Stimulated activated CD4-positive, alpha-beta T cell treated with anti-CD3 and anti-CD28 coated beads, Interleukin-12 subunit alpha, Interleukin-12 subunit beta, amount 100 ng/mL, for 24 hours (primary cell): ENCODE data around the gene OPA3.

ENCODE experiments used
- DNase-seq, 2 experiments: peaks; one replicate each; pipeline ENCODE4 v3.0.0-alpha.2; 2020; ENCODE audit warnings: low read depth in 2 of 2

OPA3 gene

GRCh38 chr19:45567609-45568008 lies 17.0 kb downstream of the OPA3 start:
- no peak for DNase-seq

- no peak for DNase-seq
These were observed 20.3 kb downstream of the OPA3 start for GRCh38 chr19:45564131-45564780.

- DNase-seq, result no peak
These were observed 23.9 kb downstream of the OPA3 start for GRCh38 chr19:45560686-45561085.

- no peak for DNase-seq
These were observed 24.6 kb downstream of the OPA3 start for GRCh38 chr19:45560038-45560437.

- peak; percentile 5 to 49 for DNase-seq
These were observed 26.2 kb downstream of the OPA3 start for GRCh38 chr19:45558399-45558878.

GRCh38 chr19:45556835-45557234 lies 27.8 kb downstream of the OPA3 start:
- DNase-seq, result no peak

GRCh38 chr19:45554481-45554880 lies 30.1 kb downstream of the OPA3 start:
- no peak for DNase-seq

- no peak for DNase-seq
These were observed 31.1 kb downstream of the OPA3 start for GRCh38 chr19:45553464-45553863.

- no peak for DNase-seq
These were observed 36.5 kb downstream of the OPA3 start for GRCh38 chr19:45547965-45548609.

- DNase-seq, result no peak
These were observed 37.3 kb downstream of the OPA3 start for GRCh38 chr19:45547211-45547770.

GRCh38 chr19:45542234-45542668 lies 42.4 kb downstream of the OPA3 start:
- no peak for DNase-seq

GRCh38 chr19:45539459-45539858 lies 45.1 kb downstream of the OPA3 start:
- no peak for DNase-seq

- DNase-seq, result no peak
These were observed 53.3 kb downstream of the OPA3 start for GRCh38 chr19:45531349-45531748.

GRCh38 chr19:45529420-45529785 lies 55.2 kb downstream of the OPA3 start:
- no peak for DNase-seq

- DNase-seq, result no peak
These were observed 55.7 kb downstream of the OPA3 start for GRCh38 chr19:45528744-45529419.

GRCh38 chr19:45528149-45528743 lies 56.4 kb downstream of the OPA3 start:
- no peak for DNase-seq

- DNase-seq, result no peak
These were observed 56.9 kb downstream of the OPA3 start for GRCh38 chr19:45527731-45528130.

- no peak for DNase-seq
These were observed 57.6 kb downstream of the OPA3 start for GRCh38 chr19:45526971-45527370.

GRCh38 chr19:45526143-45526542 lies 58.5 kb downstream of the OPA3 start:
- DNase-seq, result no peak

- DNase-seq, result no peak
These were observed 60.0 kb downstream of the OPA3 start for GRCh38 chr19:45524575-45525129.

GRCh38 chr19:45523642-45524256 lies 60.9 kb downstream of the OPA3 start:
- DNase-seq, result peak; percentile 56 to 57
